ENCODE data around the gene TFRC. TPM values are rescaled to one million over a fixed set of nuclear protein-coding genes. Genes with fewer than 3 reads are reported as not detected.

The TFRC gene
- 95.0 and 127 TPM in 2 replicates for total RNA-seq (2014; rRNA removed; shearing (Covaris generic))

GRCh38 chr3:196081834-196082618 is at the start of gene TFRC:
Gene TFRC (minus strand): TSS chr3:196082090. CDS start chr3:196077099, 4,991 bp downstream.

Small RNAs within 50 kb of the gene (small RNA-seq; reads per million reads assigned to genes)
- not detected for gene RNU7-18P

Other genes with a start within 250 kb of the TFRC start
- gene TNK2, start 173.5 kb downstream of the TFRC start, total RNA-seq (2014; rRNA removed; shearing (Covaris generic)), result 17.9 and 22.3 TPM in 2 replicates
- gene ZDHHC19, start 129.3 kb upstream of the TFRC start, total RNA-seq (2014; rRNA removed; shearing (Covaris generic)), result not detected in 2 replicates
- not detected in 2 replicates for gene SLC51A, start 134.4 kb upstream of the TFRC start, total RNA-seq (2014; rRNA removed; shearing (Covaris generic))
- 28.6 and 35.8 TPM in 2 replicates for gene PCYT1A, start 205.6 kb upstream of the TFRC start, total RNA-seq (2014; rRNA removed; shearing (Covaris generic))
- gene DYNLT2B, start 236.2 kb upstream of the TFRC start, total RNA-seq (2014; rRNA removed; shearing (Covaris generic)), result 1.7 and 9.2 TPM in 2 replicates